Sigmoid colon (tissue), 4 donors: ENCODE measurements around the gene CCNI.
"Not testable (repeated sequence)": the region's sequence is repeated elsewhere in the genome, so short reads cannot be mapped to it uniquely, and the experiment has no call there.

ENCODE experiments used
- CTCF ChIP-seq, 4 experiments: fragments of 450-650 bp in 3 of 4; fragments of 200-600 bp in 1 of 4; IDR thresholded peaks; one replicate each; pipeline ENCODE4 v1.5.1; 2016 to 2019; ENCODE audit warnings: antibody characterized with exemption in 4 of 4, mild to moderate bottlenecking in 3 of 4, moderate library complexity in 2 of 4
- POLR2AphosphoS5 ChIP-seq, 4 donors: sonication (generic); formaldehyde crosslinking; IDR thresholded peaks; one replicate each; pipeline ENCODE4 v1.6.1; 2017; ENCODE audit warnings: antibody characterized with exemption in 4 of 4

GRCh38 chr4:77080806-77081205 lies 5.0 kb upstream of the CCNI start:
- not testable (repeated sequence) for TF ChIP-seq POLR2AphosphoS5, CTCF (IDR thresholded peaks at IDR 0.05)
